Esophagus muscularis mucosa (tissue), 4 donors: Measurements from ENCODE around the gene RNF144B. TPM values are rescaled to one million over a fixed set of nuclear protein-coding genes. Genes with fewer than 3 reads are reported as not detected.

Experiments
- DNase-seq: peaks from one replicate; pipeline ENCODE4 v3.0.0-alpha.2; 2017; ENCODE audit errors: extremely low spot score
- H3K27ac ChIP-seq, 4 donors: fragments of 200-600 bp; sonication (generic); replicated peaks in 1 of 4; 1 replicate in 3 of 4; 2 replicates in 1 of 4; pipeline ENCODE4 v1.5.1; 2016 to 2019; ENCODE audit warnings: mild to moderate bottlenecking in 1 of 4
- H3K27me3 ChIP-seq, 4 donors: fragments of 200-600 bp; sonication (generic); one replicate each; pipeline versions ENCODE4 v1.5.1 to v1.6.0; 2016 to 2019
- H3K36me3 ChIP-seq, 4 donors: fragments of 200-600 bp; sonication (generic); one replicate each; pipeline ENCODE4 v1.5.1; 2016 to 2019
- H3K4me1 ChIP-seq, 4 donors: fragments of 200-600 bp; sonication (generic); one replicate each; pipeline ENCODE4 v1.5.1; 2016 to 2019
- H3K4me3 ChIP-seq, 4 donors: fragments of 200-600 bp; sonication (generic); 1 replicate in 2 of 4; 2 replicates in 2 of 4; pipeline ENCODE4 v1.5.1; 2016 to 2019; ENCODE audit warnings: mild to moderate bottlenecking in 4 of 4, moderate library complexity in 1 of 4
- H3K9me3 ChIP-seq, 4 donors: fragments of 200-600 bp; sonication (generic); 1 replicate in 3 of 4; 2 replicates in 1 of 4; pipeline ENCODE4 v1.5.1; 2016 to 2019
- CTCF ChIP-seq, 3 experiments: fragments of 200-600 bp in 2 of 3; fragments of 450-650 bp in 1 of 3; sonication (generic) in 2 of 3; IDR thresholded peaks; one replicate each; pipeline ENCODE4 v1.5.1; 2017 to 2019; ENCODE audit warnings: antibody characterized with exemption in 3 of 3, mild to moderate bottlenecking in 2 of 3, moderate library complexity in 1 of 3
- EP300 ChIP-seq: sonication (generic); formaldehyde crosslinking; IDR thresholded peaks from one replicate; pipeline ENCODE4 v1.6.1; 2017; ENCODE audit warnings: antibody characterized with exemption
- POLR2A ChIP-seq: fragments of 450-650 bp; IDR thresholded peaks from one replicate; pipeline ENCODE4 v1.6.1; 2017; ENCODE audit warnings: antibody characterized with exemption, moderate library complexity, mild to moderate bottlenecking, low read depth
- POLR2AphosphoS5 ChIP-seq, 2 donors: sonication (generic); formaldehyde crosslinking; IDR thresholded peaks; one replicate each; pipeline ENCODE4 v1.6.1; 2017; ENCODE audit warnings: antibody characterized with exemption in 2 of 2
- WGBS: methylation state at CpG from one replicate; pipeline ENCODE4 v1.1.5; 2018; 5-methylcytosine and 5-hydroxymethylcytosine counted together
- intact Hi-C: fragments of 100-400 bp; cut with DNase I; formaldehyde crosslinking; loops from one replicate; pipeline ENCODE4 v1.15.1; 2023
- total RNA-seq, 4 donors: library from RNA; depleted of rRNA; stranded (reverse); fragments of >200 nt; gene quantifications; one replicate each; pipeline versions ENCODE4 v1.1.0 to v1.2.1, GENCODE V29; 2016

RNF144B gene
- total RNA-seq, 4 donors from 2014 or later, result 6.6 to 20.0 (median 12.1) TPM

- DNase-seq, result peak; percentile 62
- no peaks in the 10 kb centered on the region for H3K4me1 ChIP-seq
- no peaks in the 10 kb centered on the region for H3K9me3 ChIP-seq
- H3K27ac ChIP-seq, result no peak overlapping the region
- no peaks in the 10 kb centered on the region for H3K27me3 ChIP-seq
- TF ChIP-seq CTCF (IDR thresholded peaks at IDR 0.05) (no peak), POLR2AphosphoS5 (IDR thresholded peaks at IDR 0.05) (no peak), EP300 (no peak), POLR2A (no peak)
- intact Hi-C loops, result no loop called here
- WGBS, result 86% methylated on average over 3 of the region's 3 CpGs
- no peaks in the 10 kb centered on the region for H3K36me3 ChIP-seq
- no peak overlapping the region for H3K4me3 ChIP-seq
Observed at GRCh38 chr6:18509871-18510643, 122.9 kb downstream of the RNF144B start.

- Histone ChIP-seq H3K27ac (no peak overlapping the region), H3K36me3 (no peaks in the 10 kb centered on the region), H3K4me3 (no peak overlapping the region), H3K27me3 (no peaks in the 10 kb centered on the region), H3K4me1 (no peaks in the 10 kb centered on the region), H3K9me3 (no peaks in the 10 kb centered on the region)
- intact Hi-C loops, result no loop called here
- TF ChIP-seq CTCF (IDR thresholded peaks at IDR 0.05), result no peak
- no peak for TF ChIP-seq EP300
- TF ChIP-seq POLR2A, result no peak
- no peak for TF ChIP-seq POLR2AphosphoS5 (IDR thresholded peaks at IDR 0.05)
- no peak for DNase-seq
- WGBS, result 100% methylated on average over 2 of the region's 2 CpGs
Observed at GRCh38 chr6:18510644-18511033, 123.5 kb downstream of the RNF144B start.

- H3K4me1 ChIP-seq, result no peaks in the 10 kb centered on the region
- 75% methylated on average over 4 of the region's 8 CpGs for WGBS
- no peak for DNase-seq
- no peaks in the 10 kb centered on the region for H3K27me3 ChIP-seq
- TF ChIP-seq POLR2A, result no peak
- no peaks in the 10 kb centered on the region for H3K36me3 ChIP-seq
- no peaks in the 10 kb centered on the region for H3K9me3 ChIP-seq
- no peak overlapping the region for H3K4me3 ChIP-seq
- intact Hi-C loops, result no loop called here
- H3K27ac ChIP-seq, result no peak overlapping the region
Observed at GRCh38 chr6:18511211-18511610, 124.1 kb downstream of the RNF144B start.

GRCh38 chr6:18513253-18513798 is 126.2 kb downstream of the RNF144B start:
- Histone ChIP-seq H3K27me3 (no peaks in the 10 kb centered on the region), H3K4me1 (no peaks in the 10 kb centered on the region), H3K27ac (no peak overlapping the region), H3K9me3 (no peaks in the 10 kb centered on the region), H3K36me3 (no peaks in the 10 kb centered on the region), H3K4me3 (no peak overlapping the region)
- intact Hi-C loops, result no loop called here
- WGBS, result 77% methylated on average over 2 of the region's 2 CpGs
- peak; percentile 62 for DNase-seq
- TF ChIP-seq POLR2AphosphoS5 (IDR thresholded peaks at IDR 0.05) (no peak), EP300 (no peak), CTCF (IDR thresholded peaks at IDR 0.05) (no peak), POLR2A (no peak)

- no peaks in the 10 kb centered on the region for H3K36me3 ChIP-seq
- no peak overlapping the region for H3K27ac ChIP-seq
- H3K4me1 ChIP-seq, result no peaks in the 10 kb centered on the region
- H3K27me3 ChIP-seq, result no peaks in the 10 kb centered on the region
- H3K9me3 ChIP-seq, result no peaks in the 10 kb centered on the region
- DNase-seq, result peak; percentile 5
- H3K4me3 ChIP-seq, result no peak overlapping the region
- no peak for TF ChIP-seq CTCF (IDR thresholded peaks at IDR 0.05)
- no peak for TF ChIP-seq POLR2A
- no peak for TF ChIP-seq POLR2AphosphoS5 (IDR thresholded peaks at IDR 0.05)
- TF ChIP-seq EP300, result no peak
- intact Hi-C loops, result no loop called here
- 93% methylated on average over 7 of the region's 7 CpGs for WGBS
Observed at GRCh38 chr6:18514180-18514579, 127.0 kb downstream of the RNF144B start.
